Heart left ventricle (tissue), 13 donors: ENCODE data around the gene ARHGAP5.

Source experiments
- POLR2A ChIP-seq, 2 donors: fragments of 450-650 bp; IDR thresholded peaks; one replicate each; pipeline ENCODE4 v1.6.1; 2017; ENCODE audit warnings: antibody characterized with exemption in 2 of 2, mild to moderate bottlenecking in 2 of 2, moderate library complexity in 2 of 2
- TF ChIP-seq, protein P1 (sequence below), 12 donors: fragments of 200-600 bp; sonication (generic) in 4 of 12; IDR thresholded peaks; one replicate each; pipeline versions ENCODE4 v1.5.0 to v1.8.0; 2018 to 2022; ENCODE audit warnings: antibody characterized with exemption in 12 of 12, mild to moderate bottlenecking in 5 of 12
- donor health status: ischemic (EF 13 %, LVEDD 7.1; RV severe dilation, severe dysfunction).
- donor health status: DM: no; HTN: yes; CAD: no.
- donor health status: DM: no; HTN: no; CAD: no.
- donor health status: ischemic (EF 25% LVEDD 6.9; RV normal size, moderate dysfunction).
- donor health status: ischemic (EF 25% LVEDD 5.7; RV mildly dilated, moderate dysfunction).
- donor health status: ischemic (EF 35%, LVEDD 5.7; RV mildly dilated, moderate dysfunction).
- donor health status: nonischemic (EF 11% LVEDD 7.7; RV severe dilation, severe dysfunction).
- donor health status: DM: yes; HTN: yes; CAD: no.
- donor health status: PGD.
- donor health status: ischemic (EF 29% LVEDD 5.4; RV normal size, mild dysfunction).
- donor health status: nonischemic (EF 23%, LVEDD 6.1; RV moderate dilation, normal function).

- TF ChIP-seq, protein P1, sequence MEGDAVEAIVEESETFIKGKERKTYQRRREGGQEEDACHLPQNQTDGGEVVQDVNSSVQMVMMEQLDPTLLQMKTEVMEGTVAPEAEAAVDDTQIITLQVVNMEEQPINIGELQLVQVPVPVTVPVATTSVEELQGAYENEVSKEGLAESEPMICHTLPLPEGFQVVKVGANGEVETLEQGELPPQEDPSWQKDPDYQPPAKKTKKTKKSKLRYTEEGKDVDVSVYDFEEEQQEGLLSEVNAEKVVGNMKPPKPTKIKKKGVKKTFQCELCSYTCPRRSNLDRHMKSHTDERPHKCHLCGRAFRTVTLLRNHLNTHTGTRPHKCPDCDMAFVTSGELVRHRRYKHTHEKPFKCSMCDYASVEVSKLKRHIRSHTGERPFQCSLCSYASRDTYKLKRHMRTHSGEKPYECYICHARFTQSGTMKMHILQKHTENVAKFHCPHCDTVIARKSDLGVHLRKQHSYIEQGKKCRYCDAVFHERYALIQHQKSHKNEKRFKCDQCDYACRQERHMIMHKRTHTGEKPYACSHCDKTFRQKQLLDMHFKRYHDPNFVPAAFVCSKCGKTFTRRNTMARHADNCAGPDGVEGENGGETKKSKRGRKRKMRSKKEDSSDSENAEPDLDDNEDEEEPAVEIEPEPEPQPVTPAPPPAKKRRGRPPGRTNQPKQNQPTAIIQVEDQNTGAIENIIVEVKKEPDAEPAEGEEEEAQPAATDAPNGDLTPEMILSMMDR (IDR thresholded peaks at IDR 0.05) = no peak
- no peak for TF ChIP-seq POLR2A (IDR thresholded peaks at IDR 0.05)
Measured at GRCh38 chr14:32080001-32080510, 3.0 kb downstream of the ARHGAP5 start.
